Liver (tissue), 3 donors: ENCODE results near the gene STK33.

Experiments used
- EGR1 ChIP-seq, 2 donors: IDR thresholded peaks; 2 replicates each; pipeline ENCODE4 v1.6.1; 2016 to 2018; ENCODE audit warnings: antibody characterized with exemption in 2 of 2, low read depth in 2 of 2
- GABPA ChIP-seq, 2 donors: IDR thresholded peaks in 1 of 2; conservative IDR thresholded peaks in 1 of 2; 2 replicates each; pipeline ENCODE4 v1.6.1; 2016; ENCODE audit warnings: antibody characterized with exemption in 2 of 2, mild to moderate bottlenecking in 1 of 2, moderate library complexity in 1 of 2
- JUND ChIP-seq, 2 donors: IDR thresholded peaks; 2 replicates each; pipeline ENCODE4 v1.6.1; 2016; ENCODE audit warnings: antibody characterized with exemption in 2 of 2
- TAF1 ChIP-seq: conservative IDR thresholded peaks from 2 replicates; pipeline ENCODE4 v1.6.1; 2016; ENCODE audit warnings: antibody characterized with exemption, mild to moderate bottlenecking
- TF ChIP-seq, protein P1 (sequence below): fragments of 150-350 bp; IDR thresholded peaks from 2 replicates; pipeline ENCODE4 v1.5.1; 2017; ENCODE audit warnings: improper control_type of control experiment, low read depth, low read length; ENCODE audit not compliant: missing input control
- TF ChIP-seq, protein P2 (sequence below): IDR thresholded peaks from 2 replicates; pipeline ENCODE4 v1.6.1; 2016; ENCODE audit warnings: antibody characterized with exemption, mild to moderate bottlenecking
- TF ChIP-seq, protein P3 (sequence below): IDR thresholded peaks from 2 replicates; pipeline ENCODE4 v1.6.1; 2016; ENCODE audit warnings: antibody characterized with exemption
- TF ChIP-seq, protein P4 (sequence below): IDR thresholded peaks from 2 replicates; pipeline ENCODE4 v1.6.1; 2016; ENCODE audit warnings: antibody characterized with exemption
- TF ChIP-seq, protein P5 (sequence below): IDR thresholded peaks from 2 replicates; pipeline ENCODE4 v1.6.1; 2016; ENCODE audit warnings: antibody characterized with exemption
- donor health status: healthy.
- donor health status: healthy.

DNA sequence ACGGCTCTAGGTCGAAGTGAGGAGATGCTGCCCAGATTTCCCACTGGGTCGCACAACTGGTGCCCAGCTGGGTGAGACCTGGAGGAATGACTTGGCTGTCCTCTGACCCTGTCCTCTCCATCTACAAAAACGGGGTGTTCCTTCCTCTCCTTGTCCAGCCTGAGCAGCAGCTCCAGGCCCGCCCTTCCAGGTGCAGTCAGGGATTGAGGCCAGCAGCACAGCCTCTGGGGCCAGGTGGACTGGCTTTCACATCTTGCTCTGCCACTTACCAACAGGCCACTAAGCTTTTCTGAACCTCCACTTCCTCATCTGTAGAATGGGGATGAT lies 238.6 kb downstream of the STK33 start:
- no peak for TF ChIP-seq EGR1 (IDR thresholded peaks at IDR 0.05; ENCODE audit: low read depth in 2 of 2)
- no peak for TF ChIP-seq TAF1
- TF ChIP-seq, protein P1, sequence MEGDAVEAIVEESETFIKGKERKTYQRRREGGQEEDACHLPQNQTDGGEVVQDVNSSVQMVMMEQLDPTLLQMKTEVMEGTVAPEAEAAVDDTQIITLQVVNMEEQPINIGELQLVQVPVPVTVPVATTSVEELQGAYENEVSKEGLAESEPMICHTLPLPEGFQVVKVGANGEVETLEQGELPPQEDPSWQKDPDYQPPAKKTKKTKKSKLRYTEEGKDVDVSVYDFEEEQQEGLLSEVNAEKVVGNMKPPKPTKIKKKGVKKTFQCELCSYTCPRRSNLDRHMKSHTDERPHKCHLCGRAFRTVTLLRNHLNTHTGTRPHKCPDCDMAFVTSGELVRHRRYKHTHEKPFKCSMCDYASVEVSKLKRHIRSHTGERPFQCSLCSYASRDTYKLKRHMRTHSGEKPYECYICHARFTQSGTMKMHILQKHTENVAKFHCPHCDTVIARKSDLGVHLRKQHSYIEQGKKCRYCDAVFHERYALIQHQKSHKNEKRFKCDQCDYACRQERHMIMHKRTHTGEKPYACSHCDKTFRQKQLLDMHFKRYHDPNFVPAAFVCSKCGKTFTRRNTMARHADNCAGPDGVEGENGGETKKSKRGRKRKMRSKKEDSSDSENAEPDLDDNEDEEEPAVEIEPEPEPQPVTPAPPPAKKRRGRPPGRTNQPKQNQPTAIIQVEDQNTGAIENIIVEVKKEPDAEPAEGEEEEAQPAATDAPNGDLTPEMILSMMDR: no peak
- TF ChIP-seq, protein P2, sequence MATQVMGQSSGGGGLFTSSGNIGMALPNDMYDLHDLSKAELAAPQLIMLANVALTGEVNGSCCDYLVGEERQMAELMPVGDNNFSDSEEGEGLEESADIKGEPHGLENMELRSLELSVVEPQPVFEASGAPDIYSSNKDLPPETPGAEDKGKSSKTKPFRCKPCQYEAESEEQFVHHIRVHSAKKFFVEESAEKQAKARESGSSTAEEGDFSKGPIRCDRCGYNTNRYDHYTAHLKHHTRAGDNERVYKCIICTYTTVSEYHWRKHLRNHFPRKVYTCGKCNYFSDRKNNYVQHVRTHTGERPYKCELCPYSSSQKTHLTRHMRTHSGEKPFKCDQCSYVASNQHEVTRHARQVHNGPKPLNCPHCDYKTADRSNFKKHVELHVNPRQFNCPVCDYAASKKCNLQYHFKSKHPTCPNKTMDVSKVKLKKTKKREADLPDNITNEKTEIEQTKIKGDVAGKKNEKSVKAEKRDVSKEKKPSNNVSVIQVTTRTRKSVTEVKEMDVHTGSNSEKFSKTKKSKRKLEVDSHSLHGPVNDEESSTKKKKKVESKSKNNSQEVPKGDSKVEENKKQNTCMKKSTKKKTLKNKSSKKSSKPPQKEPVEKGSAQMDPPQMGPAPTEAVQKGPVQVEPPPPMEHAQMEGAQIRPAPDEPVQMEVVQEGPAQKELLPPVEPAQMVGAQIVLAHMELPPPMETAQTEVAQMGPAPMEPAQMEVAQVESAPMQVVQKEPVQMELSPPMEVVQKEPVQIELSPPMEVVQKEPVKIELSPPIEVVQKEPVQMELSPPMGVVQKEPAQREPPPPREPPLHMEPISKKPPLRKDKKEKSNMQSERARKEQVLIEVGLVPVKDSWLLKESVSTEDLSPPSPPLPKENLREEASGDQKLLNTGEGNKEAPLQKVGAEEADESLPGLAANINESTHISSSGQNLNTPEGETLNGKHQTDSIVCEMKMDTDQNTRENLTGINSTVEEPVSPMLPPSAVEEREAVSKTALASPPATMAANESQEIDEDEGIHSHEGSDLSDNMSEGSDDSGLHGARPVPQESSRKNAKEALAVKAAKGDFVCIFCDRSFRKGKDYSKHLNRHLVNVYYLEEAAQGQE: no peak
- no peak for TF ChIP-seq GABPA (IDR thresholded peaks at IDR 0.05 in 1 of 2, conservative IDR thresholded peaks at IDR 0.05 in 1 of 2)
- TF ChIP-seq, protein P3, sequence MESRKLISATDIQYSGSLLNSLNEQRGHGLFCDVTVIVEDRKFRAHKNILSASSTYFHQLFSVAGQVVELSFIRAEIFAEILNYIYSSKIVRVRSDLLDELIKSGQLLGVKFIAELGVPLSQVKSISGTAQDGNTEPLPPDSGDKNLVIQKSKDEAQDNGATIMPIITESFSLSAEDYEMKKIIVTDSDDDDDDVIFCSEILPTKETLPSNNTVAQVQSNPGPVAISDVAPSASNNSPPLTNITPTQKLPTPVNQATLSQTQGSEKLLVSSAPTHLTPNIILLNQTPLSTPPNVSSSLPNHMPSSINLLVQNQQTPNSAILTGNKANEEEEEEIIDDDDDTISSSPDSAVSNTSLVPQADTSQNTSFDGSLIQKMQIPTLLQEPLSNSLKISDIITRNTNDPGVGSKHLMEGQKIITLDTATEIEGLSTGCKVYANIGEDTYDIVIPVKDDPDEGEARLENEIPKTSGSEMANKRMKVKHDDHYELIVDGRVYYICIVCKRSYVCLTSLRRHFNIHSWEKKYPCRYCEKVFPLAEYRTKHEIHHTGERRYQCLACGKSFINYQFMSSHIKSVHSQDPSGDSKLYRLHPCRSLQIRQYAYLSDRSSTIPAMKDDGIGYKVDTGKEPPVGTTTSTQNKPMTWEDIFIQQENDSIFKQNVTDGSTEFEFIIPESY: no peak
- TF ChIP-seq, protein P4, sequence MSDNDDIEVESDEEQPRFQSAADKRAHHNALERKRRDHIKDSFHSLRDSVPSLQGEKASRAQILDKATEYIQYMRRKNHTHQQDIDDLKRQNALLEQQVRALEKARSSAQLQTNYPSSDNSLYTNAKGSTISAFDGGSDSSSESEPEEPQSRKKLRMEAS: no peak
- TF ChIP-seq, protein P5, sequence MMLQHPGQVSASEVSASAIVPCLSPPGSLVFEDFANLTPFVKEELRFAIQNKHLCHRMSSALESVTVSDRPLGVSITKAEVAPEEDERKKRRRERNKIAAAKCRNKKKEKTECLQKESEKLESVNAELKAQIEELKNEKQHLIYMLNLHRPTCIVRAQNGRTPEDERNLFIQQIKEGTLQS: no peak
- TF ChIP-seq JUND (IDR thresholded peaks at IDR 0.05): no peak
